ENCODE measurements around the gene STAT6.

Gene STAT6

DNA sequence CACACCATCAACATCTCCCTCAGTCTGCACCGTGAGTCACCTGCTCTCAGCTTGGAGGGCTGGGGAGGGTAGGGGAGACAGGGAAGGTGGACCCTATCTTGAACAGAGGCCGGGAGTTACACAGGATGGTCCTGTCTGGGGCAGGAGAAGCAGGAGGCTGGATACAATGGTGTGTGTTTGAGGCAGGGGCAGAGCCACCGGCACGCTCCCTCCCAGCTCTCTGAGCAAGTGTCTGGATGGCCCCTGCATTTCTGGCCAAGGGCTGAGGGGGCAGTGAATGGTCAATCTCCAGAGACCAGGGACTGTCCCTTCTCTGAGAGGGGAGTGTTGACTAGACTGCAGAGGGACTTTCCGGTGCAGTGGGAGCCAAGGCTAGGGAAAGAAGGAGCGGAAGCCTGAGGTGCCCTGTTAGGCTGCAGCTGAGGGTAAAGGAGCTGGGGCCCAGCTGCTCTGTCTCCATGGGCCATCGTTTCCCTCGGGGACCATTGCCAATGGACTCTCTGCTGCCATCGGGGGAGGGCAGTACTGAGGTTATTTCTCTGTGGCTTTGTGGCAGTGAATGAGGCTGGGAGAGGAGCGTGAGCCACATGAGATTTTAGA lies 34.4 kb upstream of the STAT6 start:
- H3K9me2 ChIP-seq (replicated peaks; ENCODE audit: insufficient read depth, low read length), result no peaks in the 10 kb centered on the region
- no peaks in the 10 kb centered on the region for H3K79me2 ChIP-seq (ENCODE audit: insufficient read depth, low read length)
- no peaks in the 10 kb centered on the region for H3K9me3 ChIP-seq (ENCODE audit: insufficient read depth, low read length)
- H3K27ac ChIP-seq (ENCODE audit: low read depth, low read length), result no peak overlapping the region
- no peaks in the 10 kb centered on the region for H3F3A ChIP-seq (ENCODE audit: insufficient read depth)
- no peak overlapping the region for H3K9ac ChIP-seq (ENCODE audit: low read length)
- H2AFZ ChIP-seq (ENCODE audit: low read depth, low read length, severe bottlenecking), result no peak overlapping the region
- H4K20me1 ChIP-seq (ENCODE audit: low read depth, low read length), result no peaks in the 10 kb centered on the region
- no peaks in the 10 kb centered on the region for H3K27me3 ChIP-seq (ENCODE audit: low read length)
- H3K4me2 ChIP-seq (ENCODE audit: low read depth, low read length, poor library complexity, severe bottlenecking), result no peak overlapping the region
- no peak for TF ChIP-seq EZH2phosphoT487 (conservative IDR thresholded peaks at IDR 0.05; ENCODE audit: low read length)
- TF ChIP-seq, protein P1, sequence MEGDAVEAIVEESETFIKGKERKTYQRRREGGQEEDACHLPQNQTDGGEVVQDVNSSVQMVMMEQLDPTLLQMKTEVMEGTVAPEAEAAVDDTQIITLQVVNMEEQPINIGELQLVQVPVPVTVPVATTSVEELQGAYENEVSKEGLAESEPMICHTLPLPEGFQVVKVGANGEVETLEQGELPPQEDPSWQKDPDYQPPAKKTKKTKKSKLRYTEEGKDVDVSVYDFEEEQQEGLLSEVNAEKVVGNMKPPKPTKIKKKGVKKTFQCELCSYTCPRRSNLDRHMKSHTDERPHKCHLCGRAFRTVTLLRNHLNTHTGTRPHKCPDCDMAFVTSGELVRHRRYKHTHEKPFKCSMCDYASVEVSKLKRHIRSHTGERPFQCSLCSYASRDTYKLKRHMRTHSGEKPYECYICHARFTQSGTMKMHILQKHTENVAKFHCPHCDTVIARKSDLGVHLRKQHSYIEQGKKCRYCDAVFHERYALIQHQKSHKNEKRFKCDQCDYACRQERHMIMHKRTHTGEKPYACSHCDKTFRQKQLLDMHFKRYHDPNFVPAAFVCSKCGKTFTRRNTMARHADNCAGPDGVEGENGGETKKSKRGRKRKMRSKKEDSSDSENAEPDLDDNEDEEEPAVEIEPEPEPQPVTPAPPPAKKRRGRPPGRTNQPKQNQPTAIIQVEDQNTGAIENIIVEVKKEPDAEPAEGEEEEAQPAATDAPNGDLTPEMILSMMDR (IDR thresholded peaks at IDR 0.05; ENCODE audit: insufficient read depth, low read length, poor library complexity, severe bottlenecking), result no peak
- no peak overlapping the region for H3K4me3 ChIP-seq (ENCODE audit: insufficient read depth, low read length, poor library complexity, severe bottlenecking)
- no peaks in the 10 kb centered on the region for H3K36me3 ChIP-seq (ENCODE audit: low read length)

DNA sequence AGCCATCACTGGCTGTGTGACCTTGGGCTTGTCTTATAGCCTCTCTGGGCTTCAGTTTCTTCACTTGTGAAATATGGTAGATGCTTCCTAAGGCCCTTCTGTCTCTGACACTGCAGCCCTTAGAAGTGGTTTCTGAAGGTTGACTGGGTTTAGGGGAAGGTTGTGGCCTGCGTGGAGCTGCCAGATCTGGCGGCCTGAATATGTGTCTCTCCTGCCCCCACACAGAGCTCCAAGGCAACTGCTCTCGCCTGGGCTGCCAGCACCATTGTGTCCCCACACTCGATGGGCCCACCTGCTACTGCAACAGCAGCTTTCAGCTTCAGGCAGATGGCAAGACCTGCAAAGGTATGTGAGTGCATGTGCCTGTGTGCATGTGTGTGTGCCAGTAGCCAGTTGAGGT lies 32.3 kb upstream of the STAT6 start:
- Histone ChIP-seq H3K9ac (ENCODE audit: low read length) (no peak overlapping the region), H4K20me1 (ENCODE audit: low read depth, low read length) (no peaks in the 10 kb centered on the region), H3K4me2 (ENCODE audit: low read depth, low read length, poor library complexity, severe bottlenecking) (no peak overlapping the region), H3K79me2 (ENCODE audit: insufficient read depth, low read length) (no peaks in the 10 kb centered on the region), H3K27me3 (ENCODE audit: low read length) (no peaks in the 10 kb centered on the region), H3K4me3 (ENCODE audit: insufficient read depth, low read length, poor library complexity, severe bottlenecking) (no peak overlapping the region), H3K27ac (ENCODE audit: low read depth, low read length) (no peak overlapping the region), H3K9me2 (replicated peaks; ENCODE audit: insufficient read depth, low read length) (no peaks in the 10 kb centered on the region), H3F3A (ENCODE audit: insufficient read depth) (no peaks in the 10 kb centered on the region), H2AFZ (ENCODE audit: low read depth, low read length, severe bottlenecking) (no peak overlapping the region), H3K36me3 (ENCODE audit: low read length) (no peaks in the 10 kb centered on the region), H3K9me3 (ENCODE audit: insufficient read depth, low read length) (no peaks in the 10 kb centered on the region)
- no peak for TF ChIP-seq EZH2phosphoT487 (conservative IDR thresholded peaks at IDR 0.05; ENCODE audit: low read length)
- TF ChIP-seq, protein P1 (IDR thresholded peaks at IDR 0.05; ENCODE audit: insufficient read depth, low read length, poor library complexity, severe bottlenecking), result no peak

DNA sequence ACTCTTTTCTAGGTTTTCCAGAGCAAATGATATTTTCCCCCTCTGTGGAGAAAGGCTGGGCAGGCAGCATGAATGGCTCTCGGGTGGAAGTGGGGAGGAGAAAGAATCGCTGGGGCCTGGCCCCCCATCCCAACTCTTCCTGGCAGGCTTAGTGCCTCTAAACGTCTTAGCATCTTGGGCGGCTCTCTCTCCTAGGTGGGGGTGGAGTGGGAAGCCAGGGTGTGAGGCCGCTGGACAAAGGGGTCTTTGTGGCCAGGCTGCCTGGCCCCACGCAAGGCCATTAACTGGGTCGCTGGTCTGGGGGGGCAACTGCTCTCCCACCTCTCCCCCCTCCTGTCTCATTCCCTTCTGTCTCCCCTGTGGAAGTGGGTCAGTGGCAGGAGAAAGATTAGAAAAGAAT lies 31.6 kb upstream of the STAT6 start:
- H3K4me2 ChIP-seq (ENCODE audit: low read depth, low read length, poor library complexity, severe bottlenecking), result no peak overlapping the region

More for the DNA sequence above, 31.6 kb upstream of the STAT6 start:
- Histone ChIP-seq H3K36me3 (ENCODE audit: low read length) (no peaks in the 10 kb centered on the region), H3K9me2 (replicated peaks; ENCODE audit: insufficient read depth, low read length) (no peaks in the 10 kb centered on the region), H2AFZ (ENCODE audit: low read depth, low read length, severe bottlenecking) (no peak overlapping the region), H3K9me3 (ENCODE audit: insufficient read depth, low read length) (no peaks in the 10 kb centered on the region), H3K79me2 (ENCODE audit: insufficient read depth, low read length) (no peaks in the 10 kb centered on the region), H3K27me3 (ENCODE audit: low read length) (no peaks in the 10 kb centered on the region), H3K4me3 (ENCODE audit: insufficient read depth, low read length, poor library complexity, severe bottlenecking) (no peak overlapping the region), H3F3A (ENCODE audit: insufficient read depth) (no peaks in the 10 kb centered on the region), H4K20me1 (ENCODE audit: low read depth, low read length) (no peaks in the 10 kb centered on the region), H3K27ac (ENCODE audit: low read depth, low read length) (no peak overlapping the region), H3K9ac (ENCODE audit: low read length) (no peak overlapping the region)
- TF ChIP-seq, protein P1 (IDR thresholded peaks at IDR 0.05; ENCODE audit: insufficient read depth, low read length, poor library complexity, severe bottlenecking), result no peak
- no peak for TF ChIP-seq EZH2phosphoT487 (conservative IDR thresholded peaks at IDR 0.05; ENCODE audit: low read length)

All from SU-DHL-6 (cell line).